ENCODE results near the gene STARD5. TPM values are rescaled to one million over a fixed set of nuclear protein-coding genes. Genes with fewer than 3 reads are reported as not detected.

Gene STARD5
- total and polyA plus RNA-seq, 2 experiments from 2014 or later = 3.8 to 10.1 TPM

DNA sequence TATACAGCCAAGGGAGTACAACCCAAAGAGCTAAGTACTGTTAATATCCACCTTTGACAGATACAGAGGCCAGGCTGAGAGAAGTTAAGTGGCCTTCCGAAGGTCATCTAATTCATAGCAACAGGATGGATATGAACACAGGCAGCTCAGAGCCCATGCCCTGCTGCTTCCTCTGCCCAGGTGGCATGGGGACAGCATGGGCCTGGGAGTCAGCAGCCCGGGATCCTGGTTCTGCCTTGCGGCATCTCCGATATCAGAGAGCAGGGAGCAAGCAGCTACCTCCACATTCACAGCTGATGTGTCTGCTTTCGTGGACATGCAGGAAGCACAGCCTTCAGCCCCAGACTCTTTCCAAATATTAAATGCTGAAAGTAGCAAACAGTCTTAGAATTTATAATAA is 55.6 kb downstream of the STARD5 start:
- peaks cover 12% of the 10 kb centered on the region for H3K4me1 Mint-ChIP-seq
- H3K4me1 ChIP-seq (ENCODE audit: insufficient read depth) = no peaks in the 10 kb centered on the region; the same call in 1 of the 2 replicates
- no peak overlapping the region for H2AFZ ChIP-seq
- H3K27me3 Mint-ChIP-seq (ENCODE audit: insufficient read depth, low read depth, poor library complexity) = peaks cover 8% of the 10 kb centered on the region
- no peaks in the 10 kb centered on the region for H3K9me2 ChIP-seq (ENCODE audit: insufficient read depth)
- no peaks in the 10 kb centered on the region for H3K27me3 ChIP-seq (ENCODE audit: insufficient read depth)
- H3K9me3 Mint-ChIP-seq = no peaks in the 10 kb centered on the region; the same call in 2 of the 3 replicates
- DNase-seq (ENCODE audit: low spot score) (no peak), ATAC-seq (no peak)
- TF ChIP-seq JUNB (IDR thresholded peaks at IDR 0.05; ENCODE audit: unreplicated experiment) (no peak), POLR2AphosphoS5 (IDR thresholded peaks at IDR 0.05; ENCODE audit: low read depth) (no peak), ZNF114 (CRISPR knock-in tag; IDR thresholded peaks at IDR 0.05) (no peak), NANOG (IDR thresholded peaks at IDR 0.05; ENCODE audit: borderline replicate concordance) (no peak), EZH2 (IDR thresholded peaks at IDR 0.05; ENCODE audit: low read depth, unreplicated experiment) (no peak), STAT1 (IDR thresholded peaks at IDR 0.05; ENCODE audit: unreplicated experiment) (no peak), ZNF331 (CRISPR knock-in tag; IDR thresholded peaks at IDR 0.05; ENCODE audit: low read depth) (no peak), CREB1 (CRISPR knock-in tag; IDR thresholded peaks at IDR 0.05; ENCODE audit: low read depth) (no peak), EZH2phosphoT487 (IDR thresholded peaks at IDR 0.05; ENCODE audit: unreplicated experiment) (no peak)
- TF ChIP-seq, protein P1, sequence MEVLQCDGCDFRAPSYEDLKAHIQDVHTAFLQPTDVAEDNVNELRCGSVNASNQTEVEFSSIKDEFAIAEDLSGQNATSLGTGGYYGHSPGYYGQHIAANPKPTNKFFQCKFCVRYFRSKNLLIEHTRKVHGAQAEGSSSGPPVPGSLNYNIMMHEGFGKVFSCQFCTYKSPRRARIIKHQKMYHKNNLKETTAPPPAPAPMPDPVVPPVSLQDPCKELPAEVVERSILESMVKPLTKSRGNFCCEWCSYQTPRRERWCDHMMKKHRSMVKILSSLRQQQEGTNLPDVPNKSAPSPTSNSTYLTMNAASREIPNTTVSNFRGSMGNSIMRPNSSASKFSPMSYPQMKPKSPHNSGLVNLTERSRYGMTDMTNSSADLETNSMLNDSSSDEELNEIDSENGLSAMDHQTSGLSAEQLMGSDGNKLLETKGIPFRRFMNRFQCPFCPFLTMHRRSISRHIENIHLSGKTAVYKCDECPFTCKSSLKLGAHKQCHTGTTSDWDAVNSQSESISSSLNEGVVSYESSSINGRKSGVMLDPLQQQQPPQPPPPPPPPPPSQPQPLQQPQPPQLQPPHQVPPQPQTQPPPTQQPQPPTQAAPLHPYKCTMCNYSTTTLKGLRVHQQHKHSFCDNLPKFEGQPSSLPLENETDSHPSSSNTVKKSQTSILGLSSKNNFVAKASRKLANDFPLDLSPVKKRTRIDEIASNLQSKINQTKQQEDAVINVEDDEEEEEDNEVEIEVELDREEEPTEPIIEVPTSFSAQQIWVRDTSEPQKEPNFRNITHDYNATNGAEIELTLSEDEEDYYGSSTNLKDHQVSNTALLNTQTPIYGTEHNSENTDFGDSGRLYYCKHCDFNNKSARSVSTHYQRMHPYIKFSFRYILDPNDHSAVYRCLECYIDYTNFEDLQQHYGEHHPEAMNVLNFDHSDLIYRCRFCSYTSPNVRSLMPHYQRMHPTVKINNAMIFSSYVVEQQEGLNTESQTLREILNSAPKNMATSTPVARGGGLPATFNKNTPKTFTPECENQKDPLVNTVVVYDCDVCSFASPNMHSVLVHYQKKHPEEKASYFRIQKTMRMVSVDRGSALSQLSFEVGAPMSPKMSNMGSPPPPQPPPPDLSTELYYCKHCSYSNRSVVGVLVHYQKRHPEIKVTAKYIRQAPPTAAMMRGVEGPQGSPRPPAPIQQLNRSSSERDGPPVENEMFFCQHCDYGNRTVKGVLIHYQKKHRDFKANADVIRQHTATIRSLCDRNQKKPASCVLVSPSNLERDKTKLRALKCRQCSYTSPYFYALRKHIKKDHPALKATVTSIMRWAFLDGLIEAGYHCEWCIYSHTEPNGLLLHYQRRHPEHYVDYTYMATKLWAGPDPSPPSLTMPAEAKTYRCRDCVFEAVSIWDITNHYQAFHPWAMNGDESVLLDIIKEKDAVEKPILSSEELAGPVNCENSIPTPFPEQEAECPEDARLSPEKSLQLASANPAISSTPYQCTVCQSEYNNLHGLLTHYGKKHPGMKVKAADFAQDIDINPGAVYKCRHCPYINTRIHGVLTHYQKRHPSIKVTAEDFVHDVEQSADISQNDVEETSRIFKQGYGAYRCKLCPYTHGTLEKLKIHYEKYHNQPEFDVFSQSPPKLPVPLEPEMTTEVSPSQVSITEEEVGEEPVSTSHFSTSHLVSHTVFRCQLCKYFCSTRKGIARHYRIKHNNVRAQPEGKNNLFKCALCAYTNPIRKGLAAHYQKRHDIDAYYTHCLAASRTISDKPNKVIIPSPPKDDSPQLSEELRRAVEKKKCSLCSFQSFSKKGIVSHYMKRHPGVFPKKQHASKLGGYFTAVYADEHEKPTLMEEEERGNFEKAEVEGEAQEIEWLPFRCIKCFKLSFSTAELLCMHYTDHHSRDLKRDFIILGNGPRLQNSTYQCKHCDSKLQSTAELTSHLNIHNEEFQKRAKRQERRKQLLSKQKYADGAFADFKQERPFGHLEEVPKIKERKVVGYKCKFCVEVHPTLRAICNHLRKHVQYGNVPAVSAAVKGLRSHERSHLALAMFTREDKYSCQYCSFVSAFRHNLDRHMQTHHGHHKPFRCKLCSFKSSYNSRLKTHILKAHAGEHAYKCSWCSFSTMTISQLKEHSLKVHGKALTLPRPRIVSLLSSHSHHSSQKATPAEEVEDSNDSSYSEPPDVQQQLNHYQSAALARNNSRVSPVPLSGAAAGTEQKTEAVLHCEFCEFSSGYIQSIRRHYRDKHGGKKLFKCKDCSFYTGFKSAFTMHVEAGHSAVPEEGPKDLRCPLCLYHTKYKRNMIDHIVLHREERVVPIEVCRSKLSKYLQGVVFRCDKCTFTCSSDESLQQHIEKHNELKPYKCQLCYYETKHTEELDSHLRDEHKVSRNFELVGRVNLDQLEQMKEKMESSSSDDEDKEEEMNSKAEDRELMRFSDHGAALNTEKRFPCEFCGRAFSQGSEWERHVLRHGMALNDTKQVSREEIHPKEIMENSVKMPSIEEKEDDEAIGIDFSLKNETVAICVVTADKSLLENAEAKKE (CRISPR knock-in tag; IDR thresholded peaks at IDR 0.05) = no peak
- TF ChIP-seq, protein P2, sequence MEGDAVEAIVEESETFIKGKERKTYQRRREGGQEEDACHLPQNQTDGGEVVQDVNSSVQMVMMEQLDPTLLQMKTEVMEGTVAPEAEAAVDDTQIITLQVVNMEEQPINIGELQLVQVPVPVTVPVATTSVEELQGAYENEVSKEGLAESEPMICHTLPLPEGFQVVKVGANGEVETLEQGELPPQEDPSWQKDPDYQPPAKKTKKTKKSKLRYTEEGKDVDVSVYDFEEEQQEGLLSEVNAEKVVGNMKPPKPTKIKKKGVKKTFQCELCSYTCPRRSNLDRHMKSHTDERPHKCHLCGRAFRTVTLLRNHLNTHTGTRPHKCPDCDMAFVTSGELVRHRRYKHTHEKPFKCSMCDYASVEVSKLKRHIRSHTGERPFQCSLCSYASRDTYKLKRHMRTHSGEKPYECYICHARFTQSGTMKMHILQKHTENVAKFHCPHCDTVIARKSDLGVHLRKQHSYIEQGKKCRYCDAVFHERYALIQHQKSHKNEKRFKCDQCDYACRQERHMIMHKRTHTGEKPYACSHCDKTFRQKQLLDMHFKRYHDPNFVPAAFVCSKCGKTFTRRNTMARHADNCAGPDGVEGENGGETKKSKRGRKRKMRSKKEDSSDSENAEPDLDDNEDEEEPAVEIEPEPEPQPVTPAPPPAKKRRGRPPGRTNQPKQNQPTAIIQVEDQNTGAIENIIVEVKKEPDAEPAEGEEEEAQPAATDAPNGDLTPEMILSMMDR (conservative IDR thresholded peaks at IDR 0.05; ENCODE audit: low read depth in 2 of 2) = no peak
- TF ChIP-seq, protein P3, sequence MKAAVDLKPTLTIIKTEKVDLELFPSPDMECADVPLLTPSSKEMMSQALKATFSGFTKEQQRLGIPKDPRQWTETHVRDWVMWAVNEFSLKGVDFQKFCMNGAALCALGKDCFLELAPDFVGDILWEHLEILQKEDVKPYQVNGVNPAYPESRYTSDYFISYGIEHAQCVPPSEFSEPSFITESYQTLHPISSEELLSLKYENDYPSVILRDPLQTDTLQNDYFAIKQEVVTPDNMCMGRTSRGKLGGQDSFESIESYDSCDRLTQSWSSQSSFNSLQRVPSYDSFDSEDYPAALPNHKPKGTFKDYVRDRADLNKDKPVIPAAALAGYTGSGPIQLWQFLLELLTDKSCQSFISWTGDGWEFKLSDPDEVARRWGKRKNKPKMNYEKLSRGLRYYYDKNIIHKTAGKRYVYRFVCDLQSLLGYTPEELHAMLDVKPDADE (IDR thresholded peaks at IDR 0.05) = no peak
- TF ChIP-seq, protein P4, sequence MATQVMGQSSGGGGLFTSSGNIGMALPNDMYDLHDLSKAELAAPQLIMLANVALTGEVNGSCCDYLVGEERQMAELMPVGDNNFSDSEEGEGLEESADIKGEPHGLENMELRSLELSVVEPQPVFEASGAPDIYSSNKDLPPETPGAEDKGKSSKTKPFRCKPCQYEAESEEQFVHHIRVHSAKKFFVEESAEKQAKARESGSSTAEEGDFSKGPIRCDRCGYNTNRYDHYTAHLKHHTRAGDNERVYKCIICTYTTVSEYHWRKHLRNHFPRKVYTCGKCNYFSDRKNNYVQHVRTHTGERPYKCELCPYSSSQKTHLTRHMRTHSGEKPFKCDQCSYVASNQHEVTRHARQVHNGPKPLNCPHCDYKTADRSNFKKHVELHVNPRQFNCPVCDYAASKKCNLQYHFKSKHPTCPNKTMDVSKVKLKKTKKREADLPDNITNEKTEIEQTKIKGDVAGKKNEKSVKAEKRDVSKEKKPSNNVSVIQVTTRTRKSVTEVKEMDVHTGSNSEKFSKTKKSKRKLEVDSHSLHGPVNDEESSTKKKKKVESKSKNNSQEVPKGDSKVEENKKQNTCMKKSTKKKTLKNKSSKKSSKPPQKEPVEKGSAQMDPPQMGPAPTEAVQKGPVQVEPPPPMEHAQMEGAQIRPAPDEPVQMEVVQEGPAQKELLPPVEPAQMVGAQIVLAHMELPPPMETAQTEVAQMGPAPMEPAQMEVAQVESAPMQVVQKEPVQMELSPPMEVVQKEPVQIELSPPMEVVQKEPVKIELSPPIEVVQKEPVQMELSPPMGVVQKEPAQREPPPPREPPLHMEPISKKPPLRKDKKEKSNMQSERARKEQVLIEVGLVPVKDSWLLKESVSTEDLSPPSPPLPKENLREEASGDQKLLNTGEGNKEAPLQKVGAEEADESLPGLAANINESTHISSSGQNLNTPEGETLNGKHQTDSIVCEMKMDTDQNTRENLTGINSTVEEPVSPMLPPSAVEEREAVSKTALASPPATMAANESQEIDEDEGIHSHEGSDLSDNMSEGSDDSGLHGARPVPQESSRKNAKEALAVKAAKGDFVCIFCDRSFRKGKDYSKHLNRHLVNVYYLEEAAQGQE (IDR thresholded peaks at IDR 0.05; ENCODE audit: unreplicated experiment) = no peak
- H3K79me2 ChIP-seq (replicated peaks; ENCODE audit: insufficient read depth) = no peaks in the 10 kb centered on the region
- H3K4me3 Mint-ChIP-seq = no peak overlapping the region
- H3K27ac Mint-ChIP-seq = no peak overlapping the region
- no peaks in the 10 kb centered on the region for H3K36me3 ChIP-seq (ENCODE audit: insufficient read depth)
- no peak overlapping the region for H3K27ac ChIP-seq (ENCODE audit: low read depth)
- no peak overlapping the region for H3K4me3 ChIP-seq
- no peaks in the 10 kb centered on the region for H4K20me1 ChIP-seq (replicated peaks; ENCODE audit: insufficient read depth)
- H3F3A ChIP-seq (replicated peaks; ENCODE audit: low read depth) = no peaks in the 10 kb centered on the region
- no peaks in the 10 kb centered on the region for H3K36me3 Mint-ChIP-seq (ENCODE audit: low read depth)
- H3K4me2 ChIP-seq = no peak overlapping the region

Data from GM23338 (cell line).